CD14-positive monocyte (primary cell): ENCODE results near the gene SLC35E1. TPM values are rescaled to one million over a fixed set of nuclear protein-coding genes. Genes with fewer than 3 reads are reported as not detected.
A peak's percentile ranks its signal among the peaks of the same experiment; 100 is the strongest.

Source experiments
- DNase-seq, 3 donors: peaks; one replicate each; pipeline ENCODE4 v3.0.0-alpha.2; 2011 to 2022
- H2AFZ ChIP-seq: 2 replicates; pipeline ENCODE4 v1.6.0; 2012; ENCODE audit warnings: mild to moderate bottlenecking, low read depth, low read length, inconsistent platforms; ENCODE audit not compliant: insufficient read depth, poor library complexity, severe bottlenecking
- H3K27ac ChIP-seq, 2 donors: 1 replicate in 1 of 2; 2 replicates in 1 of 2; pipeline ENCODE4 v1.5.1; 2012 to 2013; ENCODE audit warnings: low read length in 2 of 2, control low read depth in 1 of 2, inconsistent platforms in 1 of 2, low read depth in 1 of 2, mild to moderate bottlenecking in 1 of 2
- H3K27me3 ChIP-seq, 2 donors: one replicate each; pipeline versions ENCODE4 v1.6.0 to v1.6.1; 2011 to 2013; ENCODE audit warnings: low read length in 2 of 2; ENCODE audit not compliant: control insufficient read depth in 2 of 2, insufficient read depth in 2 of 2
- H3K36me3 ChIP-seq, 2 donors: replicated peaks in 1 of 2; 1 replicate in 1 of 2; 2 replicates in 1 of 2; pipeline versions ENCODE4 v1.5.1 to v1.6.1; 2012 to 2013; ENCODE audit warnings: low read length in 2 of 2, control low read depth in 1 of 2, inconsistent platforms in 1 of 2, mild to moderate bottlenecking in 1 of 2; ENCODE audit not compliant: insufficient read depth in 2 of 2, control insufficient read depth in 1 of 2
- H3K4me1 ChIP-seq, 2 donors: 1 replicate in 1 of 2; 2 replicates in 1 of 2; pipeline versions ENCODE4 v1.5.1 to v1.6.1; 2012 to 2013; ENCODE audit warnings: low read length in 2 of 2, control low read depth in 1 of 2, inconsistent platforms in 1 of 2, mild to moderate bottlenecking in 1 of 2, moderate library complexity in 1 of 2; ENCODE audit not compliant: insufficient read depth in 2 of 2, control insufficient read depth in 1 of 2
- H3K4me2 ChIP-seq: replicated peaks from 2 replicates; pipeline ENCODE3; 2012; ENCODE audit warnings: low read length, moderate library complexity, mild to moderate bottlenecking; ENCODE audit not compliant: poor library complexity, severe bottlenecking; ENCODE audit errors: extremely low read depth
- H3K4me3 ChIP-seq, 3 experiments: fragments of 200-600 bp in 1 of 3; sonication (generic) in 1 of 3; replicated peaks in 1 of 3; 1 replicate in 2 of 3; 2 replicates in 1 of 3; pipeline ENCODE4 v1.5.1; 2011 to 2013; ENCODE audit warnings: low read length in 3 of 3, mild to moderate bottlenecking in 3 of 3, control low read depth in 2 of 3, low read depth in 2 of 3, inconsistent platforms in 1 of 3, moderate library complexity in 1 of 3
- H3K79me2 ChIP-seq: 2 replicates; pipeline ENCODE4 v1.6.0; 2012; ENCODE audit warnings: mild to moderate bottlenecking, control low read depth, inconsistent platforms, low read length, moderate library complexity; ENCODE audit not compliant: insufficient read depth
- H3K9ac ChIP-seq: 2 replicates; pipeline ENCODE4 v1.6.0; 2017; ENCODE audit warnings: low read length, mild to moderate bottlenecking; ENCODE audit not compliant: insufficient read depth, poor library complexity, severe bottlenecking
- H3K9me3 ChIP-seq, 2 donors: replicated peaks in 1 of 2; 1 replicate in 1 of 2; 2 replicates in 1 of 2; pipeline versions ENCODE4 v1.5.1 to v1.6.1; 2012 to 2013; ENCODE audit warnings: low read length in 2 of 2, control low read depth in 1 of 2; ENCODE audit not compliant: control insufficient read depth in 1 of 2, insufficient read depth in 1 of 2
- H4K20me1 ChIP-seq: 2 replicates; pipeline ENCODE4 v1.6.0; 2012; ENCODE audit warnings: mild to moderate bottlenecking, low read length, control low read depth, moderate library complexity; ENCODE audit not compliant: insufficient read depth
- H3K27ac Mint-ChIP-seq, 7 donors: one replicate each; pipeline ENCODE4 v1.8.0; 2020; ENCODE audit warnings: mild to moderate bottlenecking in 7 of 7, mixed read lengths in 7 of 7, moderate library complexity in 6 of 7, inconsistent platforms in 2 of 7
- H3K27me3 Mint-ChIP-seq, 3 donors: one replicate each; pipeline ENCODE4 v1.8.0; 2021 to 2022; ENCODE audit warnings: low read depth in 3 of 3, mild to moderate bottlenecking in 3 of 3, mixed read lengths in 3 of 3, moderate library complexity in 3 of 3, inconsistent platforms in 1 of 3
- H3K36me3 Mint-ChIP-seq, 2 donors: one replicate each; pipeline ENCODE4 v1.8.0; 2020; ENCODE audit warnings: mixed read lengths in 2 of 2, inconsistent platforms in 1 of 2, mild to moderate bottlenecking in 1 of 2
- H3K4me1 Mint-ChIP-seq: one replicate; pipeline ENCODE4 v1.8.0; 2020; ENCODE audit warnings: mild to moderate bottlenecking, mixed read lengths
- H3K4me3 Mint-ChIP-seq, 2 donors: one replicate each; pipeline ENCODE4 v1.8.0; 2020; ENCODE audit warnings: mild to moderate bottlenecking in 2 of 2, mixed read lengths in 2 of 2, moderate library complexity in 1 of 2
- H3K9me3 Mint-ChIP-seq, 7 donors: one replicate each; pipeline ENCODE4 v1.8.0; 2020 to 2022; ENCODE audit warnings: mixed read lengths in 7 of 7, mild to moderate bottlenecking in 6 of 7, moderate library complexity in 6 of 7, inconsistent platforms in 2 of 7
- CTCF ChIP-seq: fragments of 200-600 bp; IDR thresholded peaks from one replicate; pipeline ENCODE4 v1.8.0; 2022; ENCODE audit warnings: antibody characterized with exemption, mild to moderate bottlenecking
- WGBS: methylation state at CpG from one replicate; pipeline ENCODE4 v1.1.5; 2013; ENCODE audit warnings: missing lambda C conversion rate; ENCODE audit not compliant: insufficient coverage; 5-methylcytosine and 5-hydroxymethylcytosine counted together
- intact Hi-C, 2 donors: fragments of 100-400 bp; cut with micrococcal nuclease; formaldehyde crosslinking; loops; one replicate each; pipeline versions ENCODE4 v1.15.0 to v1.15.1; 2023
- polyA plus RNA-seq, 3 donors: library from polyadenylated mRNA; depleted of rRNA in 1 of 3; unstranded in 2 of 3; stranded (reverse) in 1 of 3; fragments of 300-500 nt in 2 of 3; fragments of >200 nt in 1 of 3; fragmentation: Illumina TruSeq in 2 of 3; gene quantifications; 1 replicate in 2 of 3; 2 replicates in 1 of 3; pipeline ENCODE4 v1.2.3, GENCODE V29; 2012 to 2021

Gene SLC35E1
- polyA plus RNA-seq, 3 donors, result 12.1 to 28.8 (median 13.5) TPM

GRCh38 chr19:16607819-16608218 is 35.6 kb upstream of the SLC35E1 start:
- H2AFZ ChIP-seq, result no peak overlapping the region
- H3K36me3 ChIP-seq, result peaks cover 0 to 13% of the 10 kb centered on the region in 2 donors
- TF ChIP-seq CTCF, result no peak
- WGBS, result 95% methylated on average over 10 of the region's 12 CpGs
- H3K9me3 ChIP-seq, result no peaks in the 10 kb centered on the region
- H4K20me1 ChIP-seq, result peaks cover 100% of the 10 kb centered on the region
- H3K4me2 ChIP-seq, result peak overlapping the region; percentile 29
- intact Hi-C loops, result no loop called here
- no peak for DNase-seq
- no peaks in the 10 kb centered on the region for H3K27me3 ChIP-seq
- peaks cover 39 to 46% of the 10 kb centered on the region in 2 donors for H3K4me1 ChIP-seq
- no peaks in the 10 kb centered on the region for H3K27me3 Mint-ChIP-seq
- H3K79me2 ChIP-seq, result peaks cover 100% of the 10 kb centered on the region
- peak overlapping the region; percentile 38 to 74 for H3K27ac ChIP-seq
- H3K4me3 Mint-ChIP-seq, result no peak overlapping the region
- no peak overlapping the region for H3K9ac ChIP-seq
- H3K4me3 ChIP-seq, result no peak overlapping the region
- H3K9me3 Mint-ChIP-seq, result no peaks in the 10 kb centered on the region
- H3K36me3 Mint-ChIP-seq, result peaks cover 14 to 20% of the 10 kb centered on the region in 2 donors
- peak overlapping the region; percentile 71 to 91 (median 85) for H3K27ac Mint-ChIP-seq
- H3K4me1 Mint-ChIP-seq, result peaks cover 60% of the 10 kb centered on the region

- Histone ChIP-seq H3K36me3 (peaks cover 0 to 19% of the 10 kb centered on the region in 2 donors), H3K9me3 (no peaks in the 10 kb centered on the region), H2AFZ (no peak overlapping the region), H3K79me2 (peaks cover 100% of the 10 kb centered on the region), H3K4me3 (no peak overlapping the region), H3K4me1 (peaks cover 26 to 32% of the 10 kb centered on the region in 2 donors), H3K9ac (no peak overlapping the region), H3K27ac (no peak overlapping the region), H3K4me2 (no peak overlapping the region), H4K20me1 (peaks cover 100% of the 10 kb centered on the region), H3K27me3 (no peaks in the 10 kb centered on the region)
- Mint-ChIP-seq H3K4me3 (no peak overlapping the region), H3K9me3 (no peaks in the 10 kb centered on the region), H3K27me3 (no peaks in the 10 kb centered on the region), H3K27ac (peak overlapping the region in 4 of 7 donors; percentile 43 to 87 (median 67)), H3K36me3 (peaks cover 10 to 28% of the 10 kb centered on the region in 2 donors), H3K4me1 (peaks cover 38% of the 10 kb centered on the region)
- intact Hi-C loops, result no loop called here
- 91% methylated on average over 7 of the region's 8 CpGs for WGBS
- no peak for DNase-seq
- no peak for TF ChIP-seq CTCF
Observed at GRCh38 chr19:16605553-16605994, 33.4 kb upstream of the SLC35E1 start.
